Panc1 (cell line): ENCODE data around the gene ITIH2. TPM values are rescaled to one million over a fixed set of nuclear protein-coding genes. Genes with fewer than 3 reads are reported as not detected.

Experiments
- ATAC-seq: fragments of 200-7000 bp; cut with Tn5 transposase; 2 replicates; pipeline ENCODE4 v1.9.1; 2020; ENCODE audit warnings: mild to moderate bottlenecking, moderate library complexity
- BruUV-seq: library from RNA; stranded (reverse); fragments of 400-500 nt; replicated peaks from 2 replicates; lab custom pipeline; 2021; lab: Mats Ljungman, UMichigan
- CTCF ChIA-PET: fragments of 300-600 bp; sonication (Branson Sonifier 250); formaldehyde crosslinking; loops from one replicate; lab custom pipeline; 2022; ENCODE audit warnings: antibody characterized with exemption; lab: Charles Lee
- POLR2A ChIA-PET: fragments of 300-600 bp; sonication (Branson Sonifier 250); formaldehyde crosslinking; loops from one replicate; lab custom pipeline; 2022; ENCODE audit warnings: antibody characterized with exemption; lab: Charles Lee
- DNase-seq: peaks from one replicate; pipeline ENCODE4 v3.0.0-alpha.2; 2010; ENCODE audit warnings: low read depth, low spot score
- H3K27ac ChIP-seq: 2 replicates; pipeline ENCODE4 v1.5.1; 2011; ENCODE audit warnings: mild to moderate bottlenecking, low read length, inconsistent platforms
- H3K27me3 ChIP-seq: fragments of 200-500 bp; sonication (Bioruptor generic); 2 replicates; pipeline ENCODE4 v1.6.0; 2014; ENCODE audit warnings: low read length, inconsistent platforms; ENCODE audit not compliant: control insufficient read depth, insufficient read depth
- H3K36me3 ChIP-seq: fragments of 200-500 bp; sonication (Bioruptor generic); 2 replicates; pipeline ENCODE4 v1.5.1; 2014; ENCODE audit warnings: inconsistent platforms, mild to moderate bottlenecking, low read length, moderate library complexity; ENCODE audit not compliant: control insufficient read depth, insufficient read depth
- H3K4me1 ChIP-seq: 2 replicates; pipeline ENCODE4 v1.5.1; 2011; ENCODE audit warnings: inconsistent platforms, mild to moderate bottlenecking, low read length, moderate library complexity; ENCODE audit not compliant: control insufficient read depth, insufficient read depth
- H3K4me3 ChIP-seq, 2 experiments: 2 replicates each; pipeline ENCODE4 v1.5.1; 2011 to 2012; ENCODE audit warnings: low read depth in 2 of 2, low read length in 2 of 2, mild to moderate bottlenecking in 2 of 2, inconsistent platforms in 1 of 2, moderate library complexity in 1 of 2
- H3K9me3 ChIP-seq: fragments of 200-500 bp; sonication (Bioruptor generic); 2 replicates; pipeline ENCODE4 v1.5.1; 2014; ENCODE audit warnings: low read depth, mild to moderate bottlenecking, inconsistent platforms, low read length, moderate library complexity; ENCODE audit not compliant: control insufficient read depth, insufficient read depth
- POLR2AphosphoS5 ChIP-seq: IDR thresholded peaks from 2 replicates; pipeline ENCODE4 v1.6.1; 2012; ENCODE audit warnings: mild to moderate bottlenecking, low read depth, low read length, moderate library complexity
- SIN3A ChIP-seq: IDR thresholded peaks from 2 replicates; pipeline ENCODE4 v1.6.1; 2012; ENCODE audit warnings: low read depth, mild to moderate bottlenecking, low read length, moderate library complexity, borderline replicate concordance; ENCODE audit not compliant: insufficient read depth
- TCF7L2 ChIP-seq: IDR thresholded peaks from 2 replicates; pipeline ENCODE4 v1.6.1; 2011; ENCODE audit warnings: mild to moderate bottlenecking, low read depth, low read length, inconsistent platforms
- in situ Hi-C: cut with HindIII; loops from 2 replicates; pipeline ENCODE4 v1.10.0; 2016; ENCODE audit warnings: low sequenced_read_pairs, low pct_unique_long_range_greater_than_20kb
- intact Hi-C: fragments of 100-400 bp; cut with micrococcal nuclease; formaldehyde crosslinking; loops from one replicate; pipeline ENCODE4 v1.10.0; 2022; ENCODE audit not compliant: unreplicated experiment
- total RNA-seq: library from RNA; stranded (reverse); gene quantifications from one replicate; pipeline ENCODE4 v1.2.1, GENCODE V29; 2021; ENCODE audit not compliant: unreplicated experiment
- TF ChIP-seq, protein P1 (sequence below): fragments of 450-650 bp; IDR thresholded peaks from 2 replicates; pipeline ENCODE4 v1.5.1; 2017; ENCODE audit warnings: mild to moderate bottlenecking
- TF ChIP-seq, protein P2 (sequence below), 2 experiments: IDR thresholded peaks; 2 replicates each; pipeline ENCODE4 v1.6.1; 2011 to 2012; ENCODE audit warnings: low read depth in 2 of 2, control low read depth in 1 of 2, low read length in 1 of 2, mild to moderate bottlenecking in 1 of 2, moderate library complexity in 1 of 2; ENCODE audit not compliant: insufficient read depth in 1 of 2

ITIH2 gene
- total RNA-seq, 1 experiment from 2014 or later = 0.67 TPM

DNA sequence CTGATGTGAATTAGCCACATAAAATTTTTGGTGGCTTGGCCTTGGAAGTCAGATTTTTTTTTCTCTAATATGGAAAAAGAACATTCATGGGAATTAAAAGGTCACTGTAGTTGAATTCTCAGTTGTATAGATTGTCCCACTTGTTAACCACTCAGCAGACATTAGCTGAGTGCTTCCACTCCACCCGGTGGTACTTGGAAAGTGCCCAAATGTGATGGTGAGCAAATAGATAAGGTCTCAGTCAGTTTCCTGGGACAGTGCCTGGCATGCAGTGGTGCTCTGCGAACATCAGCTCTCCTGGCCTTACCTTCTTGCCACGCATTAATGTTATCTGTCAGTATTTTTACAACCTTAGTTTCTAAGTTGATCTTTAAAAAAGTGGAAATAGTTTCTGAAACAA lies 86.3 kb downstream of the ITIH2 start:
- ATAC-seq = no peak
- Histone ChIP-seq H3K27ac (peak overlapping the region; percentile 87), H3K27me3 (no peaks in the 10 kb centered on the region), H3K36me3 (peaks cover 11% of the 10 kb centered on the region; the same call in 1 of the 2 replicates), H3K9me3 (no peaks in the 10 kb centered on the region), H3K4me1 (peaks cover 9% of the 10 kb centered on the region), H3K4me3 (peak overlapping the region; percentile 90 to 94)
- DNase-seq = no peak
- POLR2A ChIA-PET = no interaction called here
- BruUV-seq = TSS peak; percentile 61
- intact Hi-C loops = no loop called here
- in situ Hi-C loops = no loop called here
- CTCF ChIA-PET = no interaction called here
- no peak for TF ChIP-seq POLR2AphosphoS5
- TF ChIP-seq, protein P1, sequence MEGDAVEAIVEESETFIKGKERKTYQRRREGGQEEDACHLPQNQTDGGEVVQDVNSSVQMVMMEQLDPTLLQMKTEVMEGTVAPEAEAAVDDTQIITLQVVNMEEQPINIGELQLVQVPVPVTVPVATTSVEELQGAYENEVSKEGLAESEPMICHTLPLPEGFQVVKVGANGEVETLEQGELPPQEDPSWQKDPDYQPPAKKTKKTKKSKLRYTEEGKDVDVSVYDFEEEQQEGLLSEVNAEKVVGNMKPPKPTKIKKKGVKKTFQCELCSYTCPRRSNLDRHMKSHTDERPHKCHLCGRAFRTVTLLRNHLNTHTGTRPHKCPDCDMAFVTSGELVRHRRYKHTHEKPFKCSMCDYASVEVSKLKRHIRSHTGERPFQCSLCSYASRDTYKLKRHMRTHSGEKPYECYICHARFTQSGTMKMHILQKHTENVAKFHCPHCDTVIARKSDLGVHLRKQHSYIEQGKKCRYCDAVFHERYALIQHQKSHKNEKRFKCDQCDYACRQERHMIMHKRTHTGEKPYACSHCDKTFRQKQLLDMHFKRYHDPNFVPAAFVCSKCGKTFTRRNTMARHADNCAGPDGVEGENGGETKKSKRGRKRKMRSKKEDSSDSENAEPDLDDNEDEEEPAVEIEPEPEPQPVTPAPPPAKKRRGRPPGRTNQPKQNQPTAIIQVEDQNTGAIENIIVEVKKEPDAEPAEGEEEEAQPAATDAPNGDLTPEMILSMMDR = no peak
- TF ChIP-seq, protein P2, sequence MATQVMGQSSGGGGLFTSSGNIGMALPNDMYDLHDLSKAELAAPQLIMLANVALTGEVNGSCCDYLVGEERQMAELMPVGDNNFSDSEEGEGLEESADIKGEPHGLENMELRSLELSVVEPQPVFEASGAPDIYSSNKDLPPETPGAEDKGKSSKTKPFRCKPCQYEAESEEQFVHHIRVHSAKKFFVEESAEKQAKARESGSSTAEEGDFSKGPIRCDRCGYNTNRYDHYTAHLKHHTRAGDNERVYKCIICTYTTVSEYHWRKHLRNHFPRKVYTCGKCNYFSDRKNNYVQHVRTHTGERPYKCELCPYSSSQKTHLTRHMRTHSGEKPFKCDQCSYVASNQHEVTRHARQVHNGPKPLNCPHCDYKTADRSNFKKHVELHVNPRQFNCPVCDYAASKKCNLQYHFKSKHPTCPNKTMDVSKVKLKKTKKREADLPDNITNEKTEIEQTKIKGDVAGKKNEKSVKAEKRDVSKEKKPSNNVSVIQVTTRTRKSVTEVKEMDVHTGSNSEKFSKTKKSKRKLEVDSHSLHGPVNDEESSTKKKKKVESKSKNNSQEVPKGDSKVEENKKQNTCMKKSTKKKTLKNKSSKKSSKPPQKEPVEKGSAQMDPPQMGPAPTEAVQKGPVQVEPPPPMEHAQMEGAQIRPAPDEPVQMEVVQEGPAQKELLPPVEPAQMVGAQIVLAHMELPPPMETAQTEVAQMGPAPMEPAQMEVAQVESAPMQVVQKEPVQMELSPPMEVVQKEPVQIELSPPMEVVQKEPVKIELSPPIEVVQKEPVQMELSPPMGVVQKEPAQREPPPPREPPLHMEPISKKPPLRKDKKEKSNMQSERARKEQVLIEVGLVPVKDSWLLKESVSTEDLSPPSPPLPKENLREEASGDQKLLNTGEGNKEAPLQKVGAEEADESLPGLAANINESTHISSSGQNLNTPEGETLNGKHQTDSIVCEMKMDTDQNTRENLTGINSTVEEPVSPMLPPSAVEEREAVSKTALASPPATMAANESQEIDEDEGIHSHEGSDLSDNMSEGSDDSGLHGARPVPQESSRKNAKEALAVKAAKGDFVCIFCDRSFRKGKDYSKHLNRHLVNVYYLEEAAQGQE (IDR thresholded peaks at IDR 0.05; ENCODE audit: insufficient read depth in 1 of 2, low read depth in 2 of 2, low read length in 1 of 2) = no peak
- TF ChIP-seq TCF7L2 = no peak
- no peak for TF ChIP-seq SIN3A

DNA sequence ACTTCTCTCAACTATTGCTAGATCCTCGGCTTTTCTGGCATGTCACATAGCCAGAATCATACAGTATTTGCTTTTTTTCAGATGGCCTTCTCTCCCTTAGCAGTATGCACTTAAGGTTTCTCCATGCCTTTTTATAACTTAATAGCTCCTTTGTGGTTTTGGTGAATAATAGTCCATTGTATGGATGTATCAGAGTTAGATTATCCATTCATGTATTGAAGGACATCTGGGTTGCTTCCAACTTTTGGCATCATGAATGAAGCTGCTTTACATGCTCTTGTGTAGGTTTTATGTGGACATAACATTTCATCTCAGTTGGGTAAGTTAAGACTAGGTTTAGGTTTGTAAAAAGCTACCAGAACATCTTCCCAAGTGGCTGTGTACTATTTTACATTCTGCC lies 89.4 kb downstream of the ITIH2 start:
- in situ Hi-C loops (no loop called here), intact Hi-C loops (no loop called here)
- TF ChIP-seq SIN3A = no peak
- no peak for TF ChIP-seq TCF7L2
- no peak for TF ChIP-seq POLR2AphosphoS5
- TF ChIP-seq, protein P2 (IDR thresholded peaks at IDR 0.05; ENCODE audit: insufficient read depth in 1 of 2, low read depth in 2 of 2, low read length in 1 of 2) = no peak
- TF ChIP-seq, protein P1 = no peak
- no TSS peak for BruUV-seq
- Histone ChIP-seq H3K4me3 (no peak overlapping the region), H3K9me3 (no peaks in the 10 kb centered on the region), H3K36me3 (peaks cover 8% of the 10 kb centered on the region), H3K4me1 (peaks cover 11% of the 10 kb centered on the region), H3K27me3 (no peaks in the 10 kb centered on the region), H3K27ac (no peak overlapping the region)
- POLR2A ChIA-PET = no interaction called here
- ATAC-seq (no peak), DNase-seq (no peak)
- CTCF ChIA-PET = no interaction called here
